ENCODE data around the gene CLCN6.
A peak's percentile ranks its signal among the peaks of the same experiment; 100 is the strongest.

Gene CLCN6

GRCh38 chr1:11805422-11806306 lies at the start of gene CLCN6, which contains the start of gene MTHFR:
CLCN6 (plus strand) TSS chr1:11806191; CDS start chr1:11806263, 72 bp downstream.
MTHFR (minus strand) TSS chr1:11805964; CDS start chr1:11803116, 2,848 bp downstream.
- DNase-seq: peak; percentile 99

- DNase-seq: no peak
Observed at GRCh38 chr1:11757047-11757446, 48.9 kb upstream of the CLCN6 start.

- no peak for DNase-seq
Observed at GRCh38 chr1:11759791-11760190, 46.2 kb upstream of the CLCN6 start.

- no peak for DNase-seq
Observed at GRCh38 chr1:11761285-11761684, 44.7 kb upstream of the CLCN6 start.

- DNase-seq: peak; percentile 74
Observed at GRCh38 chr1:11761988-11762406, 44.0 kb upstream of the CLCN6 start, which contains the start of gene C1orf167. C1orf167 (plus strand) TSS chr1:11762193; CDS start chr1:11764401, 2,208 bp downstream.

GRCh38 chr1:11764115-11764514 lies 41.9 kb upstream of the CLCN6 start:
- no peak for DNase-seq

GRCh38 chr1:11764519-11764918 lies 41.5 kb upstream of the CLCN6 start:
- DNase-seq: no peak

GRCh38 chr1:11765661-11766428 lies 40.1 kb upstream of the CLCN6 start:
- DNase-seq: no peak

- no peak for DNase-seq
Observed at GRCh38 chr1:11766429-11766776, 39.6 kb upstream of the CLCN6 start.

- no peak for DNase-seq
Observed at GRCh38 chr1:11767922-11768704, 37.9 kb upstream of the CLCN6 start.

GRCh38 chr1:11768821-11769220 lies 37.2 kb upstream of the CLCN6 start:
- DNase-seq: no peak

- DNase-seq: no peak
Observed at GRCh38 chr1:11769274-11769673, 36.7 kb upstream of the CLCN6 start.

- no peak for DNase-seq
Observed at GRCh38 chr1:11770011-11770410, 36.0 kb upstream of the CLCN6 start.

- no peak for DNase-seq
Observed at GRCh38 chr1:11771481-11772043, 34.4 kb upstream of the CLCN6 start.

- DNase-seq: no peak
Observed at GRCh38 chr1:11772458-11772857, 33.5 kb upstream of the CLCN6 start.

- no peak for DNase-seq
Observed at GRCh38 chr1:11774753-11775152, 31.2 kb upstream of the CLCN6 start.

- no peak for DNase-seq
Observed at GRCh38 chr1:11777658-11778322, 28.2 kb upstream of the CLCN6 start.

GRCh38 chr1:11778336-11778735 lies 27.7 kb upstream of the CLCN6 start:
- DNase-seq: no peak

GRCh38 chr1:11778844-11779623 lies 27.0 kb upstream of the CLCN6 start:
- no peak for DNase-seq

- DNase-seq: no peak
Observed at GRCh38 chr1:11779715-11780379, 26.1 kb upstream of the CLCN6 start.

Measured in activated effector memory CD4-positive, alpha-beta T cell treated with anti-CD3 and anti-CD28 coated beads, Interleukin-2, amount 50 U/mL, for 16 hours (primary cell).